Smooth muscle cell of the brain vasculature (primary cell): ENCODE measurements around the gene C16orf90.
"Not testable (repeated sequence)": the region's sequence is repeated elsewhere in the genome, so short reads cannot be mapped to it uniquely, and the experiment has no call there.

Experiments used
- DNase-seq: peaks from one replicate; pipeline ENCODE4 v3.0.0-alpha.2; 2012; ENCODE audit warnings: low read depth, low spot score

The C16orf90 gene, protein sequence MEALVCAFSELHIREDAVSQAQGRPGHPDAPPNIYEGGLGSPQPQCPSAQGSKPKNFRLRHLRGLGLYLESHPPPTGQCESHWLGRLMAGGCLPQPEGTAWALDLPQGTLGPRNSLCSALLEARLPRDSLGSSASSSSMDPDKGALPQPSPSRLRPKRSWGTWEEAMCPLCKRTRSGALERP

DNA sequence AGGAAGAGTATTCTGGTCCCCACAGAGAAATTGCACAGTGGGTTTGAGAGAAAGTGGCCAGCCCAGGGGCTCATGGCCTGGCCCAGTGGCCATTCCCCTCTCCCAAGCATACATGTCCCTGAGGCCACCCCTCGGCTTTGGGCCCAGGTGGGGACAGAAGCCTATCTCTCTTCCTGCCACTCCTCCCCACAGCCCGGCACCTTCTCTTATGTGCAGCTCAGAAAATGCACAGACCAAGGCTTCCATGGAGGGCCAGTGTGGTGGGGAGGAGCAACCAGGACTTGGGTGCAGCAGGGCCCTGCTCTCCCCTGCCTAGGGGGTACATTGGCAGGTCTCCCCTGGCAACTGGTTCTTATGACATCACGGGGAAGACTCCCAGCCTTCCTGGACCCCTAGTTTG lies at the start of gene C16orf90:
TSS of gene C16orf90 (minus strand) at position 314 of the 400 bp plus-strand sequence. CDS start at position 246, 68 bp downstream.
- DNase-seq, result no peak

- no peak for DNase-seq
Measured at GRCh38 chr16:3542601-3543373, 47.5 kb upstream of the C16orf90 start.

DNA sequence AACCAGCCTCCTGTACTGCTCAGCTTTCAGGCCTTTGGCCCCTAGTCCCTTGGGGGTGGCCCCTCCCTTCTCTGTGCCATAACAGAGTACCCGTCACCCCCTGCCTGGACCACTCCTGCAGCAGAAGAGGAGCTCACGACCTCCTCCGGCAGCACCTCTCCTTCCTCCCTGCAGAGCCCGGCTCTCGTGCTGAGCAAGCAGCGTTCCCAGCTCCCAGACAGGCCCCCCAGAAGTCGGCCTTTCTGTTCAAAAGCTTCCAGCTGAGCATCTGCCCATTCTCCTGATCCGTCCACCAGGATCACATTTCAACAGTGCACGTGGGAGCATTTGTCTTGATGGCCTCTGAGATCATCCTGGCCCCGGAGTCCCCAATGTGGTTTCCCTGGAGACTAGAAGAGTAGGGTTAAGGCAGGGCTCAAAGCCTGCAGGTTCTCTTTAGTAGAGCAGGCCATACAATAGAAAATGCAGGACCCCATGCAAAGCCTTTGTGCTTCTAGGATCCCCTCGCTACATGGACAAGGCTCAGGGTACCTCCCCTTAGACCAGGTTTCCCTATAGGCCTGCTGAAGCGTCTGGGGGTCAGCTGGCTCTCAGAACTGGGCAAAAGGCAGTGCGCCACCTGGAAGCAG lies 46.4 kb upstream of the C16orf90 start:
- DNase-seq, result no peak

DNA sequence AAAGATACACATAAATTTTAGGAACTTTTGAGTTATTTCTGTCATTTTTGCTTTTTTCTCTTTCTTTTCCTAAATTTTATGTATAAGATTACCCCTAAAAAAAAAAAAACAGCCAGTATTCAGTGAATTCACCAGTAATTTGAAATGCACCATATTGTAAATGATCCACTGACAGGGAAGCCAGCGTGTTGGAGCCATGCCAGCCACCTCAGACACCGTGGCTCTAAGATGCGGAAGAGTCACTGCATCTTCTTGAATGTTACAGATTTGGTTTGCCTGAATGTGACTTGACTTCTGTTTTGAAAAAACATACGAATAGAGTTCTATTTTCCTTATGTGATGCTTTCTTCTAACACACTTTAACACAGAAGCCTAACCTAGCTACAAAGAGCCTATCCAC lies 42.9 kb upstream of the C16orf90 start:
- DNase-seq, result no peak

GRCh38 chr16:3536851-3537250 lies 41.6 kb upstream of the C16orf90 start:
- no peak for DNase-seq

GRCh38 chr16:3536271-3536731 lies 41.0 kb upstream of the C16orf90 start:
- DNase-seq, result no peak

DNA sequence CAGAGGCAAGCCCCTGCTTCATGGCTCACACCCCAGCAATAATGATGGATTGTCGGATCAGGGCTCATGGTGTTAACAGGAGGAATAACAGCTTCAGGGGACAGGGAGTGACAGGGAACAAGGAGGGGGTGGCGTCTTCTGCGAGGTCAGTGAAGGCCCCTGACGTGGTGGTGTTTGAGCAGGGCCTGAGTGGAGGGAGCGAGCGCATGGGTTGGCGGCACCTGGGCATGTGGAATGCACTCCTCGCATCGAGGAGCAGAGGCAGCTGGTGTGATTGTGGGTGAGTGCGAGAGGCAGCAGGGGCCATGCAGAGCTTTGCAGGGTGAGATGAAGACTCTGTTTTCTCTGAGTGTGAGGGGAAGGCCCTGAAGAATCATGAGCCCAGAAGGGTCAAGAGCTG lies 38.8 kb upstream of the C16orf90 start:
- no peak for DNase-seq

GRCh38 chr16:3532741-3533140 lies 37.5 kb upstream of the C16orf90 start:
- DNase-seq, result no peak

DNA sequence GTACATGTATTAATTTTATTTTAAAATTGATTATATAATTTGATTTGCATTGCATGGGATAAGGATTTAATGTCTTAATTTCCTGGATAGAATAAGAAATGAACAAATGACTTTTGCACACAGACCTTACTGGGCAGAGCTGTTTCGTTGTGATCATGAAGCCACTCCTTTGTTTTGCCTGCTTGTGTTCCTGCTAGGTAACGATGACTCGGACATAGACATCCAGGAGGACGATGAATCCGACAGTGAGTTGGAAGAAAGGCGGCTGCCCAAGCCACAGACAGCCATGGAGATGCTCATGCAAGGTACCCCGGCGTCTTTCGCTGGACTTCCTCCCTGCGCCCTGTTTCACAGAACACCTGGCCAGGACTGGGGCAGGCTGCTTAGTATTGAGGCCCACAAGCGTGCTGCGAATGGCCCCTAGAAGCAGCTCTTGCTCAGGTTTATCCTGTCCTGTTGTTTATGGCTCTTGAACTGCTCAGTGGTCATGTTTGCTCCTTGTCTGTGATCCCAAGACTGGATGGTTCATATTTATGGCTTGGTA lies 35.2 kb upstream of the C16orf90 start:
- no peak for DNase-seq

GRCh38 chr16:3529175-3529574 lies 33.9 kb upstream of the C16orf90 start:
- DNase-seq, result no peak

GRCh38 chr16:3528406-3528805 lies 33.1 kb upstream of the C16orf90 start:
- DNase-seq, result no peak

DNA sequence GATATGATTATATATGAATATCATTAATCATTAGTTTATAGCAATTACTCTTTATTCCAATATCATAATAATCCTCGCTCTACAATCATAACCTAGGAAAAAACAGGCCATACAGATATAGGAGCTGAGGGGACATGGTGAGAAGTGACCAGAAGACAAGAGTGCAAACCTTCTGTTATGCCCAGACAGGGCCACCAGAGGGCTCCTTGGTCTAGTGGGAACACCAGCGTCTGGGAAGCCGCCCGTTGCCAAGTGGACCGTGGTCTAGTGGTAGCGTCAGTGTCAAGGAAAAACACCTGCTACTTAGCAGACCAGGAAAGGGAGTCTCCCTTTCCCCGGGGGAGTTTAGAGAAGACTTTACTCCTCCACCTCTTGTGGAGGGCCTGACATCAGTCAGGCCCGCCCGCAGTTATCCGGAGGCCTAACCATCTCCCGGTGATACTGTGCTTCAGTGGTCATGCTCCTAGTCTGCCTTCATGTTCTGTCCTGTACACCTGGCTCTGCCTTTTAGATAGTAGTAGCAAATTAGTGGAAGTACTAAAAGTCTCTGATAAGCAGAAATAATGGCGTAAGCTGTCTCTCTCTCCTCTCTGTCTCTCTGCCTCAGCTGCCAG lies 32.0 kb upstream of the C16orf90 start:
- DNase-seq, result not testable (repeated sequence)

- DNase-seq, result no peak
Measured at GRCh38 chr16:3525951-3526350, 30.7 kb upstream of the C16orf90 start.

GRCh38 chr16:3523281-3523680 lies 28.0 kb upstream of the C16orf90 start:
- no peak for DNase-seq

- no peak for DNase-seq
Measured at GRCh38 chr16:3520841-3521240, 25.6 kb upstream of the C16orf90 start.

- DNase-seq, result no peak
Measured at GRCh38 chr16:3520413-3520812, 25.1 kb upstream of the C16orf90 start.

- no peak for DNase-seq
Measured at GRCh38 chr16:3519581-3519980, 24.3 kb upstream of the C16orf90 start.

- DNase-seq, result no peak
Measured at GRCh38 chr16:3518986-3519348, 23.7 kb upstream of the C16orf90 start.

GRCh38 chr16:3518292-3518985 lies 23.1 kb upstream of the C16orf90 start:
- DNase-seq, result no peak

DNA sequence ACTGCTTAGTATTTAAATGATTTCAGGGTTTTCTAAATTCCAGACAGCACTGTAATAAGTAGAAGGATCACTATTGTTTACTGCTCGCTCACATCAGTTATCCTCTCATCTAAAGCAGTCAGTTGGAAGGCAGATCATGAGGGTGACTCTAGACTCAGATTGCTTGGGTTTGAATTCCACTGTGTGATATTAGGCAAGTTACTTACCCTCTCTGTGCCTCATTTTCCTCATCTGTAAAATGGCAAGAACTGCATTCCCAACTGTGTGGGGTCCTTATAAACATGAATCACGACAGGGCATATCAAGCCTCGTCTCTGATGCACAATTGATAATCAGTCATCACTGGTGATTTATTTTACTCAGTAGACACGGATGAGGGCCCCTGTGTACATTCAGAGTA lies 20.6 kb upstream of the C16orf90 start:
- DNase-seq, result no peak

- no peak for DNase-seq
Measured at GRCh38 chr16:3514621-3515020, 19.3 kb upstream of the C16orf90 start.
